HG02970 (cell line): ENCODE measurements around the gene SLC12A7.
A peak's percentile ranks its signal among the peaks of the same experiment; 100 is the strongest.

Experiments
- ATAC-seq: cut with Tn5 transposase; IDR thresholded peaks from one replicate; pipeline ENCODE4 v1.9.1; 2021; ENCODE audit warnings: mild to moderate bottlenecking, moderate library complexity, moderate number of reproducible peaks; ENCODE audit not compliant: unreplicated experiment, low FRiP score

The SLC12A7 gene

DNA sequence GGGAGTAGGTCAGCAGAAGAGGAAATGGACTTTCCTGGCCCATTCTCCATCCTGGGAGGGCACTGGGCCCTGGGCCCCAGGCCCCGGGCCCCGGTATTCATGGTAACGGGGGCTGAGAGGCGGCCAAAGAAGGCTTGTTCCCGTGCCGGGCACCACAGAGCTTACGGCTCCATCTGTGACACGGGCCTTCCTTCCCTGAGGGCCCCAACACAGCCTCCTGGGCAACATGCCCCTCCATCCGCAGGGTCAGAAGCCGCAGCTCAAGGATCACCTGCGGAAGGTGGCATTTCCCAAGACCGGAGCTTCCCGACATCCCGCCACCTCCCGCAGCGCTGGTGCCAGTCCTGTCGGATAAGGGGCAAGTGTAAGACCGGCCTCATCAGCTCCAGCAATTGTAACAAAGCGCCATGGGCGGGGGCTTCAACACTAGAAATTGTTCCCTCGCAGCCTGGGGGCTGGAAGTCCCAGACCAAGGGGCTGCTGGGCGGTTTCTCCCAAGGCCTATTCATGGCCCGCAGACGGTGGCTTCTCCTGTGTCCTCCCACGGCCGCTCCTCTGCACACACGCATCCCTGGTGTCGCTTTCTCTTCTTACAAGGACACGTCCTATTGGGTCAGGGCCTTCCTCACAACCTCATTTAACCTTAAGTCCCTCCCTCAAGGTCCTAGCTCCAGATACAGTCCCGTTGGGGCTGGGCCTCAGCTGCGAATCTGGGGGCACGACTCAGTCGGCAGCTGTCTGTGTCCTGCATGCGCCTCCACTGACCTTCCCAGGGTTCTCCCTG lies 31.2 kb upstream of the SLC12A7 start:
- ATAC-seq = no peak

DNA sequence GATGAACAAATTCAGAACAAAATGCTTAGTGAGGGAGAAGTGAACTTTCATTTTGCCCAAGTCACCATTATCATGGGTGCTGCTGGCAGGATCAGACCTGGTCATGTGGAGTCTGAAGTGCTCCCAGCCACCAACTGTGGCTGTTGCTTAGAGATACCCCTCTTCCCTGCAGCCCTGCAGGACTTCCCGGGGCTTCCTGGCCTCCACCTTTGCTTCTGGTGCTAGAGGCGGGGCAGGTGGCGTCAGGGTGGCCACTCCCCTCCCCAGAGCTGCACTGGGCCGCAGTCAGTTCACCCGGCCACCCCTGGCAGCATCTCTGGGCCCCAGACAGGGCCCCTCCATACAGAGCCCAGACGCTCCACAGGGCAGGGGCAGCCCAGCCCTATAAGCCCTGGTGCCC lies 30.0 kb upstream of the SLC12A7 start:
- ATAC-seq = no peak

DNA sequence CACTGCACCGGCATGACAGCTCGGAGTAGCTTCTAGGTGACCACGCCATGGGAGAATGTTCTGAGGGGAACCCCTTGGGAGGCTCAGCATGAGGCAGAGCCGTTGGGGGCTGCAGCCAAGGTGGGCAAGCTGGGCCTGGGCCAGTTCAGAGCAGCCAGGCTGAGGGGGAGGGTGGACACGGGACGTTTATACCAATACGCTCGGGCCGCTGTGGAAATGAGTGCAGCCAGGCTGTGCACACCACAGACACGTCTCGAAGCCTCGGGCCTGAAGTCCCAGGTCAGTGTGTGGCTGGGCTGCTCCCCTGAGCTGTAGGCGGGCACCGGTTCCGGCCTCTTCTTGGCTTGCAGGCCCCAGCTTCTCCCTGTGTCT lies 28.9 kb upstream of the SLC12A7 start:
- ATAC-seq = no peak

DNA sequence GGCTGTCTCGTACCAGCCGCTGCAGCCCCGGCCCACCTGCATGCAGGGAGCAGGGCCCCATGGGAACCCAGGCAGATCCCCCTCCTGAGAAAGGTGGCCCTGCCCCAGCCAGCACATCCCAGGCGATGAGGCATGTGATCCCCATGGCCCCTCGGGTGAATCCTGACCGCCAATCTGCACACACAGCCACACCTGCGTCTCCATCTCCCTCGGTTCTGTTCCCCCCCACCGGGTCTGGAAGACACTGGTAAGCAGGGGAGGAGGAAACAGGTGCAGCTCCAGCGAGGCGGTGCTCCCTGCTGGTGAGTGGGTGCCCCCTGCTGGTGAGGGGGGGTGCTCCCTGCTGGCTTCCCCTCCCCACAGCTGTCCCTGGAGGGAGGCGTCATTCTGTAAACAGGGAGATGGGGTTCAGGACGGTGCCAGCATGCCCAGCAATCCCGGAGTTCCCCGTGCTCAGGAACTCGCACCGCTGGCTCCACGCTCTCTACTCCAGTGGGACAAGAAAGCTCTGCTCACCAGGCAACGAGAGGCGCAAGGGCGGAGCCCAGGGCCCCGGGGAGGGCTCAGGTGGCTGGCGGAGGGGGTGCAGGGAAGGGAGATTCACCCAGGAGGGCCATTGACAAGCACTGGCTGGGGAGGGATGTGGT lies 28.4 kb upstream of the SLC12A7 start:
- ATAC-seq = peak; percentile 69

DNA sequence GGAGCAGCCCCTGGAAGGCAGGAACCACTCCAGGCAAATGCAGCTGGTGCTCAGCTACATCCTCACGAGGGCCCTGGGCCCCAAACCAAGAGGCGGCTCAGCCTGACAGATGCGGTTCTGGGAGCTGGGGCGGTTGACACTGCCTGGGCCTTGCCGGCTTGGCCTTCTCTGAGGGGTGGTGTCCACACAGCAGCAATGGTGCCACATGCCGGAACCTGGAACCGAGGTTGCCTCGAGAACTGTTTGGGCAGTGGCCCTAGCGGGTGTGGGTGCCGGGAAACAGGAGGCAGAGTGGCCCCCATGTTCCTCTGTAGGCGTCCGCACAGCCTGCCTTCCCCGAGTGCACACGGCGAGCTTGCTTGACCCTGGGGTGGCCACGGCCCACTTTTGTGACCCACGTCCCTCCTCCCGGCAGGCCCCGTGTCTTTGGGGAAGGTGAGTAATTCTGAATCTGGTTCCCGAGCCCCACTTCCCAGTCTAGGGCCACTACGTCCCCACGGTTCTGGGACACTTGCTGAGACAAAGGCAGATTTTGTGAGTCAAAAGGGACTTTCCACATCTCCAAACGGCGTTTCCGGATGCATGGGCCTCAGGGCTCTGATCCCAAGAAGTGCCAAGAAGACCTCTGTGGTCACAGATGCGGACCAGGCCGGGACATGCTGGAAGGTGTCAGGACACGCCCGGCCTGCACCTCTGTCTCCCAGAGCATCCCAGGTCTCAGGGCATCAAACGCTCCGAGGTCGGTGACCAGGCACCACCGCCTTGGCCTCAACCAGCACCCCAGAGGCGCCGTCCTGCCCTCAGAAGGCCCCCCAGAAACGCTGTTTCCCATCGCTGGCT lies 27.7 kb upstream of the SLC12A7 start:
- no peak for ATAC-seq

DNA sequence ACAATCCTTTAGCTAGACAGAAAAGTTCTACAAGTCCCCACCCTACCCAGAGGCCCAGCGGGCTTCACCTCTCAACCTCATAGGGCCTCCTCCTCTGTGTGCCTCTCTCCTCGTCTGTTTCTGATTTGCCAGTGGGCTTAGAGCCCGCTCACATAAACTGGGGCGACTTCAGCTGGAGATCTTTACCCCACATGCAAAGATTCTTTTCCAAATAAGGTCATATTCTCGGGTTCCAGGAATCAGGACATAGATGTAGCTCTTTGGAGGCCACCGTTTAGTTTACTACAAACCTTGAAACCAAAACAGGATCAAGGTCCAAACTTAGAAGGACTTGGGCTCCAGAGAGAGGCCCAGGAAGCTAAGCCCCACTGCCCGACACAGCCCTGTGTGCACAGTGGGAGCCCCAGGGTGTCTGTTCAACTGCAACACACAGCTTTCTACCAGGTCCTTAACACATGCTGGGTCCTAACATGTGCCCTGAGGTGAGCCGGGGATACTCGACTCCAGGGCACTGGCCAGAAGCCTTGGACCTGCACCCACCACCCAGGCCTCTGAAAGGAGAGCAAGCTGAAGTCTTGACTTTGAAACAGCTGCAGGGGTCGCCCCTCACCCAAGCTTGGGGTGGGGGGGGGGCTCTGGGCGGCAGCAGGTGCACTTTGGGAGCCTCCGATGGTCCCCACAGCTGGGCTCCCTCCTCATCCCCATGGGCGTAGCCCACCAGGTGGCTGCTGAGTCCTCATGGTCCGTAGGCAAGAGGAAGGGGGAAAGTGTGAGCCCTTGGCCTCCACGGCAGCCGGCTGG lies 26.8 kb upstream of the SLC12A7 start:
- ATAC-seq = no peak

DNA sequence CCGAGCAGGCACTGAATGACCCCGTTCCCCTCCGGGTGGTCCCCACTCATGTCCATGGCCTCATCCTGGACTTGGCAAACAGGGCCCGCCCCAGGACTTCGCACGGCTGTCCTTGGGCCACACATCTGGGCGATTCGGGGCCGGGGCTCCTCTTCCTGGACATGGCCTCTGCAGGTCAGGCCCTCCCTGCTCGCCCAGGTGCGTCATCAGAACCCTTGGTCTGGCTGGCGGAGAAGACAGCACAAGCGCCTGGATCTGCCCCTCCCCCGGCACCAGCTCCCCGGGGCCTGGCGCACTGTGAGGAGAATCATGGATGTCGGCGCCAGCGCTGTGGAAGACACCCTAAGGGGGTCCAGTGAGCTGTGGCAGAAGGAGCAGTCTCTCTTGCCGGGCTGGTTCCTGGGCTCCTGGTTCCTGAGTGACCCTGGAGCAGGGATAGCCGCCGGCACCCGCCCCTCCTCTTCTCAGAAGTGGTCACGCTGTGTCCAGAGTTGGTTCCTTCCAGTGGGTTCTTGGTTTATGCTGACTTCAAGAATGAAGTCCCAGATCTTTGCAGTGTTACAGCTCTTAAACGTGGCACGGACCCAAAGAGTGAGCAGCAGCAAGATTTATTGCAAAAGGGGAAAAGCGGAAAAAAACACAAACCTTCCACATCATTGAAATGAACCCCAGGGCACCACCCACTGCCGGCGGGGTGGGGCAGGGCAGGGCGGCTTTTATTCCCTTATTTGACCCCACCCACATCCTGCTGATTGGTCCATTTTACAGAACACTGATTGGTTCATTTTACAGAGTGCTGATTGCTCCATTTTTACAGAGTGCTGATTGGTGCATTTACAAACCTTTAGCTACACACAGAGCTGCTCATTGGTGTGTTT lies 25.9 kb upstream of the SLC12A7 start:
- no peak for ATAC-seq

DNA sequence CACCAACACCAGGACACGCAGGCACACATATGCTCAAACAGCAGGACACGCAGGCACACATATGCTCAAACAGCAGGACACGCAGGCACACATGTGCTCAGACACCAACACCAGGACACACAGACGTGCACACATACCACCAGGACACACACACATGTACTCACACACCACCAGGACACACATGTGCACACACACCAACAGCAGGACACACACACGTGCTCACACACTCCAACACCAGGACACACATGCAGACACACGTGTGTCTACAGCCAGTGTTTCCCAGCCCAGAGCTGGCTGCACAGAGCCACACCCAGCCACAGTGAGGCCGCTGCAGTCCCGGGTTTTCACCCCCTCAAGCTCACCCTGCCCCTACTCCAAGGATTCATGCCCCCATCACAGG lies 25.0 kb upstream of the SLC12A7 start:
- no peak for ATAC-seq

DNA sequence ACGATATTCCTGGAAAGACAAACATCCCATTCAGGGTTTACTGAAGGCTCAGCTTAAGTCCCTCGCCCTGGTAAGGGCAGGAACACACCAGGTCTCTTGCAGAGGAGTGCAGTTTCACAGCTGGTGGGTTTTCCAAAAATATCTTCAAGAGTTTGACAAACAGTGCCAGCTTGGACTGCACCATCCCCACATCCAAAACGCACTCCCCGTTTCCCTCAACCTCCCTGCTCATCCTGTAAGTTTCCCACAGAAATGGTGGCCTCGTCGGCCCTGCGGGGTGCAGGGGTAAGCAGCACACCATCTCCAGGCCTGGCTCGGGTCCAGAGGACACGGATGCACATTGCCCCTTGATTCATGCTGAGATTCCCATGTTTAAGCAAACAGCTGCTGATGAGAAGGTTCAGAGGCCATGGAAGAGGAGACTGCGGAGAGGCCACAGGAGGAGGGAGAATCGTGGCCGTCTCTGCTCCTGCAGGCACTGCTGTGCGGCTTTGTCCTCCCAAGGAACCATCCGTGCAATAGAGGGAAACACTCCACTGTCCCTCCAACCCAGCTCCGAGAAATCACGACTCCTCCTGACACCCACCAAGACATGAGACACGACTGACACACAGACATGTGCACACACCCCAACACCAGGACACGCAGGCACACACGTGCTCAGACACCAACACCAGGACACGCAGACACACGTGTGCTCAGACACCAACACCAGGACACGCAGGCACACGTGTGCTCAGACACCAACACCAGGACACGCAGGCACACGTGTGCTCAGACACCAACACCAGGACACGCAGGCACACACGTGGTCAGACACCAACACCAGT lies 24.0 kb upstream of the SLC12A7 start:
- no peak for ATAC-seq

DNA sequence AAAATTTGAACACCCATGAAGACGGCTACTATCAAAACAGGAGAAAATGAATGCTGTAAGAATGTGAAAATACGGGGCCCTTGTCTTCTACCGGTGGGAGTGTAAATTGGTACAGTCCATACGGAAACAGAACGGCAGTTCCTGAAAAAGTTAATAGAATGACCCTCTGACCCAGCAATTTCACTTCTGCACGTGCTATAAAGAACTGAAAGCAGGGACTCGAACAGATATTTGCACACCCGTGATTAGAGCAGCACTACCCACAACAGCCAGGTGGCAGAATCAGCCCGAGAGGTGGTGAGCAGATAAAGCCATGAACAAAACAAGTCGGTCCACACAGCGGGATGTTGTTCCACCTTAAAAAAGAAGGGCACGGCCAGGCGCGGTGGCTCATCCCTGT lies 22.6 kb upstream of the SLC12A7 start:
- ATAC-seq = no peak

DNA sequence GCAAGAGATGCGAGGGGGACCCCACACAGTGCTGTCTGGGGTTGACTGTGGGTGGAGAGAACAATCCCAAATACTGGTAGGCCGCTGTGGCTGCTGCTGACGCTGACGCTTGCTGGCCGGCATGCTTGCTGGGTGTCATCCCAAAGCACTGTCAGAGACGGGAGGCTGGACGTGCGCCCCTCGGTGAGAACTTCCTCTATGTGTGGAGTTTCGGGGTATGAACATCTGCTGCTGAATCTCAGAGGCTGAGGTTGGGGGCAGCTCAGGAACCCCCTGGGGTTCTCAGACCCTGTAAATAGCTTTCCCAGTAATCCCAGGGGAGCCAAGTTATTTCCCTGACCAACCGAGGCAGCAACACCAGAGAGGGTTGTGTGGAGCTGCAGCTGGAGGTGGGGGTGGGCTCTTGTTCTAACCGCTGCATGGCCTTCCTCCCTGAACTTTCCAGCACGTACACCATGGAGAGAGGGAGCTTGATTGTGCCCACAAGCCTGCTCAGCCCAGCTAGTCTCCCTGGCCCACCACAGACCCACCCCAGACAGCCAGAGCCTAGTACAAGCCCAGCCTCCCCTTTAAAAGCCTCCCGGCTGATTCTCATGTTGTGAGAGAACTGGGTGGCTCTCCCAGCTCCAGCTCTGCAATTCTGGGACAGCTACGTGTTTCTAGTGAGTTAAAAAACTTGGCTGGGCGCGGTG lies 21.8 kb upstream of the SLC12A7 start:
- ATAC-seq = no peak

DNA sequence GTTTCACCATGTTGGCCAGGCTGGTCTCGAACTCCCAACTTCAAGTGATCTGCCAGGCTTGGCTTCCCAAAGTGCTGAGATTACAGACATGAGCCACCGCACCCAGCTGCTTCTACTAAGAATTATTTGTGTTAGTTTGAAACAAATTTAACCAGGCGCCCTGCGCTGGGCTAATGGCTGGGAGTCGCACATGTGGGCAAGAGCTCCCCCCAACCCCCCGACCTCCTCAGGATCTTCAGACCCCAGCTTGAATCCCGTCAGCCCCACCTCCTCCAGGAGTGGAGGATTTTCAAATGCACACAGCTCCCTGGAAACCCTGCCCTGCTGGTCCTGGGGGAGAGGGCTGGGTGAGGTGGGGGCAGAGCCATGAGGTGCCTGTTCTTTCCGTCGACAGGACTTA lies 21.2 kb upstream of the SLC12A7 start:
- no peak for ATAC-seq

DNA sequence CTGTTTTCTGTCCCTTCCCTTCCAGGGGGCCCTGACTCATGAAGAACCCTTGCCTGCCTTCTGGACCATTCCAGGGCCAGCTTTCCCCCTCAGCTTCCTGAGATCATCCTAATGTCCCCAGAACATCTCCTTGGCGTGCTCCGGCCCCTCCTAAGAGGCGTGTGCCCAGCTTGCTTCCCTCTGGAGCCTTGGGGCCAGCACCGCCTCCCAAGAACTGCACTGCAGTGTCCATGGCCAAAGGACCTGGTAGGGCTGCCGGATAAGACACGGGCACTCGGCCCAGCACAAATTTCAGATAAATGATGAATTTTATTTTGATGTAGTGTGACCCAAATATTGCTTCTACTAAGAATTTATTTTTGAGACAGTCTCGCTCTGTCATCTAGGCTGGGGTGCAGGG lies 20.7 kb upstream of the SLC12A7 start:
- no peak for ATAC-seq

DNA sequence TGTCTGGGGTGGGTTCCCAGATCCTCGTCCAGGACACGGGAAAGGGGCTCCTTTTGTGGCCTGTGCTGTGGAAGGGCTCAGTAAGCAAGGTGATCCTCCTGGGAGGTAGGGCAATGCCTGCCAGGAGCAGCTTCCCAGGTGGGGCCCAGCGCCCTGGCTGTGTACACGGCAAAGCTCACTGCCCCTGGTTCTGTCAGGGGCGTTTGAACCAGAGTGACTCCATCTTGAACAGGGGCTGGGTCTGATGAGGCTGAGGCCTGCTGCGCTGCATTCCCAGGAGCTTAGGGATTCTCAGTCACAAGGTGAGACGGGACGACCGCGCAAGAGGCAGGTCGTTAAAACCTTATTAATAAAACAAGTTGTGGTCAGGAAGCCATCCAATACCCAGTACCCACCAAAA lies 19.9 kb upstream of the SLC12A7 start:
- no peak for ATAC-seq

DNA sequence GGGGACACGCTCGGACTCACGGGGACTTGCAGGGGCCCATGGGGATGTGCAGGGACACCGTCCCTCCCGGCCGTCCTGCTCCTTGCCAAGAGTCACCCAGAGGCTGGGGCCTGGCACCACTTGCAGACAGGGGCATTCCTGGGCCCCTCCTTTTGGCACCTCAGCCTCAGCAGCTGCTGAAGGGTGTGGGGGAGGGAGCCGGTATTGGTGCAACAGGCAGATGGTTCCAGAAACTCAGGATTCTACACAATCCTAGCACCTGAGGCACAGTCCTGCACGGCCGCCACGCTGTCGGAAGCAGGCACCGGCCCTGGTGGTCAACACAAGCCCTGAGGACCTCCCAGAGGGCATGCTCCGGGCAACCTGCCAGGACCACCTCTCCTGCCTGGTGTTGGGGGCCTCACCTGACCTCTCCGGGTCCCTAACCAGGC lies 19.3 kb upstream of the SLC12A7 start:
- ATAC-seq = no peak

DNA sequence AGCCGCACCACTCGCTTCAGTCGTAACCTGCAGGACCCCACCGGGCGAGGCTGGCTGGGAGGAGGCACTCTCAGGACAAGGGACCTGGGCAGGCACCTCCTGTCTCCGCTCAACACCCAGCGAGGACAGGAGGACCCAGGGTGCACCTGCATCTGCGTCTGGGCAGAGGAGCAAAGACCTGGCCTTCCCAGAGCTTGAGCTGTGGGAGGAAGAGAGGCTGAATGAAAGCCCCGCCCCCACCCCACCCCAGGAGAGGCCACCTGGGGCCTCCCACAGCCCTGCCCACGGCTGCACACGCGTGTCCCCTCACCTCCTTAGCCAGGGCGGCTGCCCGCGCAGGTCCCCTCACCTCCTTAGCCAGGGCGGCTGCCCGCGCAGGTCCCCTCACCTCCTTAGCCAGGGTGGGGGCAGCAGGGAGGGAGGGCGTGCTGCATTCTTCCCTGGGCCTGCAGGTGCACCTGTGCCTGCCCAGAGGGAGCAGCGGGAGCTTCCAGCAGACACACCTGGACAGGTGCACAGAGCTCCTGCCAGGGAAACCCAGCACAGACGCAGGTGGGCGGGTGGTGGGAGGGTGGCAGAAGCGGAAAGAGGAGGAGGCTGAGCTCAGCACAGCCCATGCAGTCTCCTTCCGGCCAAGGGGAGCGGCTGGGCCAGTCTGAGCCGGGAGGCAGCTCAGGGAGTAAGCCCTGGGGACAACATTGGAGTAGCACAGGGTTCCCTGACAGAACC lies 18.5 kb upstream of the SLC12A7 start:
- no peak for ATAC-seq

DNA sequence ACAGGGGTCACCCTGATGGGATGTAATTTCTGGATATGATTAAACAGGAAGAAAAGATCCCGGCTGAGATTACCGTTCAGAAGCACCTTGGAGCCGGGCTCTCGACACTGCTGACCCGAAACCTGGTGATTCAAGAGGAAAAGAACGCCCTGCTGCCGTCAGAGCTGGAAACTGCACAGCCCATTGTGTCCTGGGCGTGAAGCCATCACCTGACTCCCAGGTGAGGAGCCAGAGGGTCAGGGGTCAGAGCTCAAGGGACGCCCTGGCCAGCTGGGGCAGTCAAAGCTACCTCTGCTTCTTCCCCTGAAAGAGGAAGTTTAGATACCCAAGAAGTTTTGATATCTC lies 17.8 kb upstream of the SLC12A7 start:
- no peak for ATAC-seq
